Midbrain (tissue), 1 donor: ENCODE measurements around the gene SLC10A7.

Experiments
- DNase-seq: peaks from one replicate; lab custom pipeline; 2025; lab: John Stamatoyannopoulos, UW

The SLC10A7 gene

GRCh38 chr4:146310319-146311021 is 211.3 kb downstream of the SLC10A7 start:
- no peak for DNase-seq

GRCh38 chr4:146308951-146309350 is 212.8 kb downstream of the SLC10A7 start:
- no peak for DNase-seq

- DNase-seq: no peak
These were observed 218.9 kb downstream of the SLC10A7 start for GRCh38 chr4:146302822-146303221.

GRCh38 chr4:146299607-146300006 is 222.1 kb downstream of the SLC10A7 start:
- DNase-seq: no peak

GRCh38 chr4:146294776-146295175 is 227.0 kb downstream of the SLC10A7 start:
- no peak for DNase-seq

GRCh38 chr4:146292508-146292907 is 229.2 kb downstream of the SLC10A7 start:
- DNase-seq: no peak

GRCh38 chr4:146291313-146291712 is 230.4 kb downstream of the SLC10A7 start:
- DNase-seq: no peak

GRCh38 chr4:146288193-146288592 is 233.5 kb downstream of the SLC10A7 start:
- DNase-seq: no peak

- DNase-seq: no peak
These were observed 236.7 kb downstream of the SLC10A7 start for GRCh38 chr4:146285037-146285436.

GRCh38 chr4:146283758-146284651 is 237.7 kb downstream of the SLC10A7 start:
- DNase-seq: no peak

GRCh38 chr4:146282657-146283056 is 239.1 kb downstream of the SLC10A7 start:
- DNase-seq: no peak

- no peak for DNase-seq
These were observed 242.8 kb downstream of the SLC10A7 start for GRCh38 chr4:146278986-146279385.

GRCh38 chr4:146275370-146275769 is 246.4 kb downstream of the SLC10A7 start:
- no peak for DNase-seq

GRCh38 chr4:146274774-146275173 is 247.0 kb downstream of the SLC10A7 start:
- no peak for DNase-seq

GRCh38 chr4:146273204-146273901 is 248.4 kb downstream of the SLC10A7 start:
- DNase-seq: no peak

GRCh38 chr4:146271466-146271865 is 250.3 kb downstream of the SLC10A7 start:
- DNase-seq: no peak

GRCh38 chr4:146269228-146269653 is 252.5 kb downstream of the SLC10A7 start:
- no peak for DNase-seq

- DNase-seq: no peak
These were observed 253.9 kb downstream of the SLC10A7 start for GRCh38 chr4:146267826-146268225.

GRCh38 chr4:146265950-146266490 is 255.7 kb downstream of the SLC10A7 start:
- DNase-seq: no peak

GRCh38 chr4:146263793-146264192 is 257.9 kb downstream of the SLC10A7 start:
- DNase-seq: no peak

GRCh38 chr4:146261041-146261440 is 260.7 kb downstream of the SLC10A7 start:
- DNase-seq: no peak

- no peak for DNase-seq
These were observed 261.2 kb downstream of the SLC10A7 start for GRCh38 chr4:146260521-146260920.
